ENCODE results near the gene EIF6. TPM values are rescaled to one million over a fixed set of nuclear protein-coding genes. Genes with fewer than 3 reads are reported as not detected.

Gene EIF6
- total RNA-seq, 4 donors from 2014 or later: 34.2 to 48.3 (median 47.4) TPM

DNA sequence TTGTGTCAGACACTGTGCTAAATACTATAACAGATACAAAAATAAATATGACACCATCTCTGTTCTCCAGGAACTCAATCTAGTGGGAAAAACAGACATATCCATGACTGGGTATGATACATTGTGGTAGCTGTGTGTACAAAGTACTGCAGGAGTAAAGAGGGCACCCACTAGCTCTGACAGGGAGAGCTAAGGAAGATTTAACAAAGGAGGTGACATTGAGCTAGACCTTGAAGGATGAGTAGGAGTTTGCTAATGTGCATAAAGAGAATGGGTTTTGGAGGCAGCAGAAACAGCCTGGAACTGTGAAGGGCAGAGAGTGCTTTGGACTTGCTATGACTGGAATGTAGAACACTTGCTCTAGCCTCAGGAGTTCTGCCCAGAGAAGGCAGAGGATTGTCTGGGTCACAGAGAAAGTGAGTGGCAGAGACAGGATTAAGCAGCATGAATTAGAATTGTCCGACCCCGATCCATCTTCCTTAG, 43.7 kb downstream of the EIF6 start:
- H3K27ac ChIP-seq: no peak overlapping the region
- no peak overlapping the region for H3K4me3 ChIP-seq
- DNase-seq (no peak), ATAC-seq (no peak)
- intact Hi-C loops (cut with DNase I; ENCODE audit: low total_unique reads) (no loop called here), in situ Hi-C loops (cut with MboI; ENCODE audit: low sequenced_read_pairs in 4 of 4) (no loop called here)
- no peak for TF ChIP-seq POLR2A (IDR thresholded peaks at IDR 0.05)
- TF ChIP-seq, protein P1, sequence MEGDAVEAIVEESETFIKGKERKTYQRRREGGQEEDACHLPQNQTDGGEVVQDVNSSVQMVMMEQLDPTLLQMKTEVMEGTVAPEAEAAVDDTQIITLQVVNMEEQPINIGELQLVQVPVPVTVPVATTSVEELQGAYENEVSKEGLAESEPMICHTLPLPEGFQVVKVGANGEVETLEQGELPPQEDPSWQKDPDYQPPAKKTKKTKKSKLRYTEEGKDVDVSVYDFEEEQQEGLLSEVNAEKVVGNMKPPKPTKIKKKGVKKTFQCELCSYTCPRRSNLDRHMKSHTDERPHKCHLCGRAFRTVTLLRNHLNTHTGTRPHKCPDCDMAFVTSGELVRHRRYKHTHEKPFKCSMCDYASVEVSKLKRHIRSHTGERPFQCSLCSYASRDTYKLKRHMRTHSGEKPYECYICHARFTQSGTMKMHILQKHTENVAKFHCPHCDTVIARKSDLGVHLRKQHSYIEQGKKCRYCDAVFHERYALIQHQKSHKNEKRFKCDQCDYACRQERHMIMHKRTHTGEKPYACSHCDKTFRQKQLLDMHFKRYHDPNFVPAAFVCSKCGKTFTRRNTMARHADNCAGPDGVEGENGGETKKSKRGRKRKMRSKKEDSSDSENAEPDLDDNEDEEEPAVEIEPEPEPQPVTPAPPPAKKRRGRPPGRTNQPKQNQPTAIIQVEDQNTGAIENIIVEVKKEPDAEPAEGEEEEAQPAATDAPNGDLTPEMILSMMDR (IDR thresholded peaks at IDR 0.05 in 4 of 5, conservative IDR thresholded peaks at IDR 0.05 in 1 of 5): no peak
- H3K36me3 ChIP-seq: no peaks in the 10 kb centered on the region
- H3K27me3 ChIP-seq: no peaks in the 10 kb centered on the region
- H3K9me3 ChIP-seq: no peaks in the 10 kb centered on the region
- no peaks in the 10 kb centered on the region for H3K4me1 ChIP-seq

DNA sequence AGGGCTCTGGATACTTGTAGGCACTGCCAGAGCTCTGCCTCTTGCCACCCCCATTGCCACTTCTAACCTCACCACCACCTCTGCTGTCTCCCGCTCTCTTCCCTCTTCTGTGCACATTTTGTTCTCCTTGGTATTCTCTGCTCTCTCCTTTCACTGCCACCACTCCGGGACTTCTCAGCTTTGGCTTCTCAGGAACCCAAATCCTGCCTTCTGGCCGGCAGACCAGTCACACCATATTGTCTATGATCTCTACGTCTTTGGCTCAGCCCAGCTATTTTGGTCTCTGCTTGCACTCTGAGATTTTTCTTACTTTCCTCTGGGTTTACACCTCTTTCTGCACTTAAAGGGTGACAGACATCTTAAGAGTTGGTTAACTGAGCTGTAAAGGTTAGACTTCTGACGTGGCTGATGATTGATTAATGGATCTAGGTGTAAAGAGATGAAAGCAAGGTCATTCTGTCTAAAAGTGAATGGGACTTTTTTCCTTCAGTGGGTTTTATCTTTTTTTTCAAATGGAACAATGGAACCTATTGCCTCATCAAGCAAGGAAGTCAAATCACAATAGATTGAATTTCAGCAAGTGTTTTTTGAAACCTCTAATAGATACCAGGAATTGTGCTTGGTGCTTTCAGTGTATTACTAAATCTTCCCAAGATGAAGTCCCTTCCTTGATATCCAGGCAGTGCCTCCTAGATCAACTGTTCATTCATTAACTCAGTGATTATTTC, 44.3 kb downstream of the EIF6 start:
- TF ChIP-seq, protein P1 (IDR thresholded peaks at IDR 0.05 in 4 of 5, conservative IDR thresholded peaks at IDR 0.05 in 1 of 5): no peak
- Histone ChIP-seq H3K36me3 (no peaks in the 10 kb centered on the region), H3K27ac (no peak overlapping the region), H3K9me3 (no peaks in the 10 kb centered on the region), H3K4me1 (no peaks in the 10 kb centered on the region), H3K27me3 (no peaks in the 10 kb centered on the region), H3K4me3 (no peak overlapping the region)
- intact Hi-C loops (cut with DNase I; ENCODE audit: low total_unique reads) (no loop called here), in situ Hi-C loops (cut with MboI; ENCODE audit: low sequenced_read_pairs in 4 of 4) (no loop called here)
- ATAC-seq: no peak
- no peak for DNase-seq

DNA sequence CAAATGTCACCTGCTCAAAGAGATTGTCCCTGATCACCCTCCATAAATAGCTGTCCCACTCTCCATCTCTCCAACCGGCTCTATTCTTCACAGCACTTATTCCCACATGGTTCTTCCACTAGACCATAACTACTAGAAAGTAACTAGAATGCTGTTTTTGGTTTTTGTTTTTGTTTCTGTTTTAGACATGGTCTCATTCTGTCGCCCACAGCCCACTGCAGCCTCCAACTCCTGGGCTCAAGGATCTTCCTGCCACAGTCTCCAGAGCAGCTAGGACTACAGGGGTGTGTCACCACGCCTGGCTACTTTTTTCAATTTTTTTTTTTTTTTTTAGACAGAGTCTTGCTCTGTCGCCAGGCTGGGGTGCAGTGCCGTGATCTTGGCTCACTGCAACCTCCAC, 45.8 kb downstream of the EIF6 start:
- H3K4me1 ChIP-seq: no peaks in the 10 kb centered on the region
- intact Hi-C loops (cut with DNase I; ENCODE audit: low total_unique reads): no loop called here
- ATAC-seq: no peak
- in situ Hi-C loops (cut with MboI; ENCODE audit: low sequenced_read_pairs in 4 of 4): no loop called here
- no peaks in the 10 kb centered on the region for H3K9me3 ChIP-seq
- TF ChIP-seq, protein P1 (IDR thresholded peaks at IDR 0.05 in 4 of 5, conservative IDR thresholded peaks at IDR 0.05 in 1 of 5): no peak
- no peak for TF ChIP-seq POLR2A (IDR thresholded peaks at IDR 0.05)
- no peaks in the 10 kb centered on the region for H3K27me3 ChIP-seq
- no peaks in the 10 kb centered on the region for H3K36me3 ChIP-seq
- DNase-seq: no peak
- no peak overlapping the region for H3K4me3 ChIP-seq
- H3K27ac ChIP-seq: no peak overlapping the region

DNA sequence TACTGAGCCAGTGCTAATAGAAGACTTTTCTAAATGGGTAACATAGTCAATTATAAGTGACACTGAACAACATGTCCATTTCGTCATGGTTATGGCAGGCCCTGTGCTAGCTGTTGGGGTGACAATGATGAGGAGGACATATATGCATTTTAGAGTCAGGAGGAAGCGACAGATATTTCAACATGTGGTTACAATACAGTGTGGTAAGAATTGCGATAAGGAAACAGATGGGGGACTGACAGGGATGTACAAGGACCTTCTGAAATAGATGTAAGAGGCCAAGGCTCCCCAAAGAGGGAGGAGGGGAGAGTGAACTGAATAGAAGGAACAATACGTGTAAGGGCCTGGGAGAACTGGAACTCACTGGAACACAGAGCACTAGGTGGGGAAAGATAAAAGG, 46.4 kb downstream of the EIF6 start:
- no peaks in the 10 kb centered on the region for H3K27me3 ChIP-seq
- TF ChIP-seq POLR2A (IDR thresholded peaks at IDR 0.05): no peak
- TF ChIP-seq, protein P1 (IDR thresholded peaks at IDR 0.05 in 4 of 5, conservative IDR thresholded peaks at IDR 0.05 in 1 of 5): no peak
- H3K36me3 ChIP-seq: no peaks in the 10 kb centered on the region
- DNase-seq (no peak), ATAC-seq (no peak)
- no peak overlapping the region for H3K4me3 ChIP-seq
- H3K4me1 ChIP-seq: no peaks in the 10 kb centered on the region
- H3K27ac ChIP-seq: no peak overlapping the region
- in situ Hi-C loops (cut with MboI; ENCODE audit: low sequenced_read_pairs in 4 of 4): no loop called here
- no peaks in the 10 kb centered on the region for H3K9me3 ChIP-seq
- intact Hi-C loops (cut with DNase I; ENCODE audit: low total_unique reads): no loop called here

DNA sequence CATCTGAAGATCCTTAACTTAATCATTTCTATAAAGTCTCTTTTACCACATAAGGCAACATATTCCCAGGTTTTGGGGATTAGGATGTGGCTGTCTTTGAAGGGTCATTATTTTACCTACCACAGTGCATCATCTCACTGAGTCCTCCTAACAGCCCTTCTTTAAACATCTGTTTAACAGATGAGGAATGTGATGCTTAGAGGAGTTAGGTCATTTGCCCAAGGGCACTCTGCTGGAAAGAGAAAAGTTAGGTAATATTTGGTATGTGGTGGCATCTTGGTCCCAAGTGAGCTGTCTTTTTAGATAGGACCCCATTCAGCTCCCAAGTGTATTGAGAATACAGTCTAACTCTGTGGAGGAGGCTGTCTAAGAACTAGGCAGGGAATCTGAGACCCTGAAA, 47.1 kb downstream of the EIF6 start:
- H3K9me3 ChIP-seq: no peaks in the 10 kb centered on the region
- in situ Hi-C loops (cut with MboI; ENCODE audit: low sequenced_read_pairs in 4 of 4) (no loop called here), intact Hi-C loops (cut with DNase I; ENCODE audit: low total_unique reads) (no loop called here)
- no peaks in the 10 kb centered on the region for H3K4me1 ChIP-seq
- no peak overlapping the region for H3K27ac ChIP-seq
- DNase-seq (no peak), ATAC-seq (no peak)
- no peaks in the 10 kb centered on the region for H3K36me3 ChIP-seq
- TF ChIP-seq, protein P1 (IDR thresholded peaks at IDR 0.05 in 4 of 5, conservative IDR thresholded peaks at IDR 0.05 in 1 of 5): no peak
- TF ChIP-seq POLR2A (IDR thresholded peaks at IDR 0.05): no peak
- no peaks in the 10 kb centered on the region for H3K27me3 ChIP-seq
- no peak overlapping the region for H3K4me3 ChIP-seq
